C4-2B (cell line): ENCODE measurements around the gene MVK.

ENCODE experiments used
- H3K27ac ChIP-seq: fragments of 450-650 bp; 2 replicates; pipeline ENCODE4 v1.5.1; 2017
- CTCF ChIP-seq: fragments of 450-650 bp; conservative IDR thresholded peaks from 2 replicates; pipeline ENCODE4 v1.5.1; 2017; ENCODE audit warnings: mild to moderate bottlenecking
- ZFX ChIP-seq: fragments of 450-650 bp; IDR thresholded peaks from 2 replicates; pipeline ENCODE4 v1.6.1; 2017

MVK gene

DNA sequence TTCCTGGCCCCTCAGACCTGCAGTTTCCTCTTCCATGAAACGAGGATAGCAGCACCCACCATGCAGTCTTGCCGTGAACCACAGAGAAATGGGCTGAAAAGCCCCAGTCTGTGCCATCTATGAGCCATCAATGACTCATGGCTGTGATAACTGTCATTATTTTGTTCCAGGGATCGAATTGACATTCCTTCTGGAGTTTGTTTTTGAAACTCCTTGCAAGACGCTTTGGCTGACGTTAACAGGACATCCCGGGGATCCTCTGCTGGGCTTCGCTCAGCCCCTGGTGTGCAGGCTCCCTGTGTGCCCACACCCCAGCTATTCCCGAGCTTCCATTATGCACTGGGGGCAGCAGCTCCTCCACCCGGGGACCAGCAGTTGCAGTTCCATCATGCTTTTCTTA lies 34.1 kb upstream of the MVK start:
- H3K27ac ChIP-seq, result no peak overlapping the region
- no peak for TF ChIP-seq ZFX
- no peak for TF ChIP-seq CTCF

- H3K27ac ChIP-seq, result no peak overlapping the region
- no peak for TF ChIP-seq CTCF
- no peak for TF ChIP-seq ZFX
Observed at GRCh38 chr12:109540526-109541412, 32.8 kb upstream of the MVK start.

GRCh38 chr12:109541413-109541726 lies 32.2 kb upstream of the MVK start:
- H3K27ac ChIP-seq, result no peak overlapping the region
- no peak for TF ChIP-seq CTCF
- no peak for TF ChIP-seq ZFX

DNA sequence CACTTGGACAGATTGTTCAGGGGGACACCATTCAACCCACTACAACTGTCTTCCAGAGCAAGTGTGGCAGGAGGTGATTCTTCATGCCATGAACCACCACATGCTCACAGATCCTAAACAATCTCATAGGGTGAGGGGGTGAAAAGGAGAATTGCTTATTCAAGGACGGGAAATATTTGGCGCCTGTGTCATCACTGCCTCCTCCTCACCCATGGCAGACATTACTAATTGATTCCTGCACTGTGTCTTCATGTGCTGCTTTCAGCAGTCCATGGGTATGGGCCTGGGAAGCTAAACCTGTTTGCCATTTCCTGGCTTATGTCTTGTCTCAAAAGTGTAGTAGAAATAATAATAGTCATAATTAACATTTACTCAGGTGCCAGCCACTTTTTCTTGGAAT lies 31.6 kb upstream of the MVK start:
- H3K27ac ChIP-seq, result no peak overlapping the region
- TF ChIP-seq CTCF, result no peak
- no peak for TF ChIP-seq ZFX

GRCh38 chr12:109542876-109543275 lies 30.7 kb upstream of the MVK start:
- no peak overlapping the region for H3K27ac ChIP-seq
- TF ChIP-seq CTCF (no peak), ZFX (no peak)

DNA sequence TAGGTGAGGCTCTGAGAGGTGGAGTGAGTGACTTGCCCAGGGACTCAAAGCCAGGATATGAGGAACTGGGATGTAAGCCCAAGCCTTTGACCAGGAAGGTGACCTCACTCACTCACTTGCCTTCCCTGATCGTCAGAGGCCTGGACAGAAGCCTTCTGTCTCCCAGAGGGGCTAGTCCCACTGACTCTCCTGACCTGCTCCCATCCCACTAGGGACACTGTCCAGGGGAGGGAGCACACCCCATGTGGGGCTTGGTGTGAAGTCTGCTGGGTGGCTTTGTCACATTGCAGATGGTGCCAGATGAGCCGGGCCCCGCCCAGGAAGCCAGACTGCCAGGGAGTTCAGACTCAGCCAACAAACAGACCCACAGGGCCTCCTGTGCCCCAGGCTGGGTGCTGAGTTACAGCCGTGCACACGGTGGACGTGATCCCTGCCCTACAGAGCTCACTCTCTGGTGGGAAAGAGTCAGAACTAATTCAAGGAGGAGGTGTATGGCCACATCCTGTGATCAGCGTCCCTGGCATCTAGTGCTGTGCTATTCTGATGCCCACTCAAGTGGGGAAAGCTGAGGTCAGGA lies 28.6 kb upstream of the MVK start:
- peak overlapping the region; percentile 35 for H3K27ac ChIP-seq
- no peak for TF ChIP-seq CTCF
- no peak for TF ChIP-seq ZFX

- peak overlapping the region; percentile 35; the same call in 1 of the 2 replicates for H3K27ac ChIP-seq
- TF ChIP-seq CTCF (no peak), ZFX (no peak)
Observed at GRCh38 chr12:109545826-109546225, 27.8 kb upstream of the MVK start.
